AG09309 (cell line): Measurements from ENCODE around the gene MED22.
A peak's percentile ranks its signal among the peaks of the same experiment; 100 is the strongest.
"Not testable (repeated sequence)": the region's sequence is repeated elsewhere in the genome, so short reads cannot be mapped to it uniquely, and the experiment has no call there.

Source experiments
- DNase-seq: peaks from one replicate; pipeline ENCODE4 v3.0.0-alpha.2; 2010; ENCODE audit warnings: low read depth
- H3K4me3 ChIP-seq: 2 replicates; pipeline ENCODE4 v1.5.1; 2011; ENCODE audit warnings: mild to moderate bottlenecking, low read depth, low read length, moderate library complexity; ENCODE audit not compliant: control insufficient read depth
- CTCF ChIP-seq: IDR thresholded peaks from 2 replicates; pipeline ENCODE4 v1.5.1; 2011; ENCODE audit warnings: mild to moderate bottlenecking, low read depth, low read length, inconsistent platforms; ENCODE audit not compliant: insufficient read depth, control insufficient read depth; ENCODE audit errors: missing control alignments

Gene MED22

GRCh38 chr9:133340256-133340655 is 7.7 kb downstream of the MED22 start:
- DNase-seq, result no peak
- no peak for TF ChIP-seq CTCF
- H3K4me3 ChIP-seq, result no peak overlapping the region

GRCh38 chr9:133339641-133340040 is 8.3 kb downstream of the MED22 start:
- DNase-seq, result no peak
- H3K4me3 ChIP-seq, result no peak overlapping the region
- TF ChIP-seq CTCF, result no peak

GRCh38 chr9:133335924-133336811 is 11.8 kb downstream of the MED22 start, which contains the start of gene SURF6:
SURF6 (minus strand) TSS chr9:133336188; CDS start chr9:133336132, 56 bp downstream.
- H3K4me3 ChIP-seq, result peak within 1 kb of the TSS; percentile 70
- TF ChIP-seq CTCF, result no peak
- peak; percentile 45 for DNase-seq

- DNase-seq, result not testable (repeated sequence)
- H3K4me3 ChIP-seq, result peak overlapping the region; percentile 70
Observed at GRCh38 chr9:133334888-133335287, 13.0 kb downstream of the MED22 start.

- no peak overlapping the region for H3K4me3 ChIP-seq
Observed at GRCh38 chr9:133334161-133334560, 13.8 kb downstream of the MED22 start.

GRCh38 chr9:133333566-133333965 is 14.4 kb downstream of the MED22 start:
- H3K4me3 ChIP-seq, result no peak overlapping the region
- DNase-seq, result no peak
- TF ChIP-seq CTCF, result no peak

More at GRCh38 chr9:133334161-133334560, 13.8 kb downstream of the MED22 start:
- DNase-seq, result no peak
- TF ChIP-seq CTCF, result no peak

- DNase-seq, result no peak
- no peak overlapping the region for H3K4me3 ChIP-seq
- no peak for TF ChIP-seq CTCF
Observed at GRCh38 chr9:133333011-133333410, 14.9 kb downstream of the MED22 start.
